Prostate gland (tissue), 2 donors: ENCODE results near the gene SPARCL1. TPM values are rescaled to one million over a fixed set of nuclear protein-coding genes. Genes with fewer than 3 reads are reported as not detected.

Source experiments
- DNase-seq: peaks from one replicate; pipeline ENCODE4 v3.0.0-alpha.2; 2019; ENCODE audit warnings: low spot score
- H3K27ac ChIP-seq, 2 donors: fragments of 200-600 bp; sonication (generic); 2 replicates each; pipeline ENCODE4 v1.5.1; 2017 to 2019
- H3K27me3 ChIP-seq: fragments of 200-600 bp; sonication (generic); replicated peaks from 2 replicates; pipeline ENCODE4 v1.5.1; 2019; ENCODE audit not compliant: insufficient read depth
- H3K36me3 ChIP-seq, 2 donors: fragments of 200-600 bp; sonication (generic); 1 replicate in 1 of 2; 2 replicates in 1 of 2; pipeline versions ENCODE4 v1.5.1 to v1.8.1; 2017 to 2019
- H3K4me1 ChIP-seq: fragments of 200-600 bp; sonication (generic); replicated peaks from 2 replicates; pipeline ENCODE4 v1.5.1; 2019
- H3K4me3 ChIP-seq, 2 donors: fragments of 200-600 bp; sonication (generic); 2 replicates each; pipeline ENCODE4 v1.5.1; 2017 to 2019
- H3K9me3 ChIP-seq: fragments of 200-600 bp; sonication (generic); 2 replicates; pipeline ENCODE4 v1.5.1; 2017
- CTCF ChIP-seq, 4 experiments: fragments of 200-600 bp in 2 of 4; fragments of 450-650 bp in 2 of 4; sonication (generic) in 2 of 4; IDR thresholded peaks; 1 replicate in 3 of 4; 2 replicates in 1 of 4; pipeline ENCODE4 v1.5.1; 2016 to 2019; ENCODE audit warnings: antibody characterized with exemption in 4 of 4, mild to moderate bottlenecking in 2 of 4, moderate library complexity in 2 of 4
- POLR2A ChIP-seq: fragments of 450-650 bp; IDR thresholded peaks from one replicate; pipeline ENCODE4 v1.6.1; 2016; ENCODE audit warnings: antibody characterized with exemption, mild to moderate bottlenecking
- POLR2AphosphoS5 ChIP-seq: sonication (generic); formaldehyde crosslinking; IDR thresholded peaks from one replicate; pipeline ENCODE4 v1.6.1; 2017; ENCODE audit warnings: antibody characterized with exemption
- WGBS: methylation state at CpG from one replicate; pipeline ENCODE4 v1.1.5; 2018; 5-methylcytosine and 5-hydroxymethylcytosine counted together
- intact Hi-C: fragments of 100-400 bp; cut with DNase I; formaldehyde crosslinking; loops from one replicate; pipeline ENCODE4 v1.14.2; 2022
- total RNA-seq, 2 donors: library from RNA; depleted of rRNA; stranded (reverse); fragments of >200 nt; gene quantifications; one replicate each; pipeline ENCODE4 v1.1.0, GENCODE V29; 2016

Gene SPARCL1
- total RNA-seq, 2 donors from 2014 or later, result 248 to 377 TPM

GRCh38 chr4:87525636-87526295 is 3.4 kb downstream of the SPARCL1 start:
- no peaks in the 10 kb centered on the region for H3K36me3 ChIP-seq
- peak; percentile 48 for DNase-seq
- H3K4me3 ChIP-seq, result peak overlapping the region; percentile 30 to 31
- intact Hi-C loops, result loop anchor here (10.0 kb wide), 1 partner anchor 759 kb away; the partner anchor contains the start of gene PPM1K
- TF ChIP-seq POLR2A, result no peak
- TF ChIP-seq CTCF (IDR thresholded peaks at IDR 0.05), result no peak
- TF ChIP-seq POLR2AphosphoS5, result peak; percentile 66
- peak overlapping the region; percentile 88 for H3K27ac ChIP-seq
- no peaks in the 10 kb centered on the region for H3K27me3 ChIP-seq
- H3K9me3 ChIP-seq, result no peaks in the 10 kb centered on the region
- WGBS, result 6% methylated on average over 3 of the region's 3 CpGs
- H3K4me1 ChIP-seq, result no peaks in the 10 kb centered on the region

GRCh38 chr4:87524456-87524855 is 4.7 kb downstream of the SPARCL1 start:
- H3K27ac ChIP-seq, result peak overlapping the region; percentile 88
- WGBS, result 88% methylated on average over 2 of the region's 2 CpGs

GRCh38 chr4:87523307-87523706 is 5.9 kb downstream of the SPARCL1 start:
- no peak for DNase-seq
- TF ChIP-seq CTCF (IDR thresholded peaks at IDR 0.05) (no peak), POLR2A (no peak), POLR2AphosphoS5 (no peak)
- H3K27me3 ChIP-seq, result no peaks in the 10 kb centered on the region
- H3K4me3 ChIP-seq, result no peak overlapping the region
- 77% methylated on average over 4 of the region's 4 CpGs for WGBS
- H3K4me1 ChIP-seq, result no peaks in the 10 kb centered on the region
- intact Hi-C loops, result loop anchor here (10.0 kb wide), 1 partner anchor 761 kb away; the partner anchor contains the start of gene PPM1K
- no peaks in the 10 kb centered on the region for H3K36me3 ChIP-seq
- no peaks in the 10 kb centered on the region for H3K9me3 ChIP-seq
- peak overlapping the region; percentile 88 for H3K27ac ChIP-seq

More at GRCh38 chr4:87524456-87524855, 4.7 kb downstream of the SPARCL1 start:
- H3K36me3 ChIP-seq, result no peaks in the 10 kb centered on the region
- DNase-seq, result no peak
- H3K9me3 ChIP-seq, result no peaks in the 10 kb centered on the region
- H3K27me3 ChIP-seq, result no peaks in the 10 kb centered on the region
- no peak overlapping the region for H3K4me3 ChIP-seq
- no peaks in the 10 kb centered on the region for H3K4me1 ChIP-seq
- intact Hi-C loops, result loop anchor here (10.0 kb wide), 1 partner anchor 760 kb away; the partner anchor contains the start of gene PPM1K
- TF ChIP-seq POLR2A (no peak), CTCF (IDR thresholded peaks at IDR 0.05) (no peak), POLR2AphosphoS5 (no peak)

GRCh38 chr4:87521757-87522374 is 7.3 kb downstream of the SPARCL1 start:
- H3K36me3 ChIP-seq, result no peaks in the 10 kb centered on the region
- H3K27ac ChIP-seq, result peak overlapping the region; percentile 88
- H3K9me3 ChIP-seq, result no peaks in the 10 kb centered on the region
- WGBS, result 4% methylated on average over 3 of the region's 3 CpGs
- no peak overlapping the region for H3K4me3 ChIP-seq
- intact Hi-C loops, result loop anchor here (10.0 kb wide), 1 partner anchor 763 kb away; the partner anchor contains the start of gene PPM1K
- no peaks in the 10 kb centered on the region for H3K4me1 ChIP-seq
- peak; percentile 64 for DNase-seq
- no peak for TF ChIP-seq POLR2A
- TF ChIP-seq CTCF (IDR thresholded peaks at IDR 0.05), result no peak
- peak; percentile 91 for TF ChIP-seq POLR2AphosphoS5
- H3K27me3 ChIP-seq, result no peaks in the 10 kb centered on the region
